NCI-H2227 (cell line): ENCODE data around the gene DIAPH2.

Experiments used
- DNase-seq: peaks from one replicate; lab custom pipeline; 2025; ENCODE audit not compliant: unreplicated experiment; lab: John Stamatoyannopoulos, UW

The DIAPH2 gene

GRCh38 chrX:97158269-97158668 lies 473.6 kb downstream of the DIAPH2 start:
- no peak for DNase-seq

- DNase-seq = no peak
Measured at GRCh38 chrX:97159916-97160800, 475.5 kb downstream of the DIAPH2 start.

- no peak for DNase-seq
Measured at GRCh38 chrX:97167333-97167732, 482.7 kb downstream of the DIAPH2 start.

GRCh38 chrX:97168646-97169045 lies 484.0 kb downstream of the DIAPH2 start:
- no peak for DNase-seq

GRCh38 chrX:97175147-97175546 lies 490.5 kb downstream of the DIAPH2 start:
- no peak for DNase-seq

GRCh38 chrX:97189668-97190067 lies 505.0 kb downstream of the DIAPH2 start:
- no peak for DNase-seq

GRCh38 chrX:97199501-97199900 lies 514.9 kb downstream of the DIAPH2 start:
- no peak for DNase-seq

GRCh38 chrX:97200454-97200853 lies 515.8 kb downstream of the DIAPH2 start:
- DNase-seq = no peak

GRCh38 chrX:97210501-97210900 lies 525.9 kb downstream of the DIAPH2 start:
- DNase-seq = no peak

- no peak for DNase-seq
Measured at GRCh38 chrX:97211070-97211469, 526.4 kb downstream of the DIAPH2 start.

GRCh38 chrX:97215186-97215585 lies 530.5 kb downstream of the DIAPH2 start:
- no peak for DNase-seq

GRCh38 chrX:97224148-97224547 lies 539.5 kb downstream of the DIAPH2 start:
- no peak for DNase-seq

GRCh38 chrX:97229318-97229717 lies 544.7 kb downstream of the DIAPH2 start:
- no peak for DNase-seq

- no peak for DNase-seq
Measured at GRCh38 chrX:97230948-97231347, 546.3 kb downstream of the DIAPH2 start.

GRCh38 chrX:97234471-97235081 lies 549.9 kb downstream of the DIAPH2 start:
- no peak for DNase-seq

- DNase-seq = no peak
Measured at GRCh38 chrX:97238632-97239031, 554.0 kb downstream of the DIAPH2 start.

- no peak for DNase-seq
Measured at GRCh38 chrX:97252111-97252510, 567.5 kb downstream of the DIAPH2 start.

- no peak for DNase-seq
Measured at GRCh38 chrX:97260679-97261078, 576.0 kb downstream of the DIAPH2 start.

GRCh38 chrX:97266406-97267121 lies 581.9 kb downstream of the DIAPH2 start:
- DNase-seq = no peak

GRCh38 chrX:97267396-97268181 lies 582.9 kb downstream of the DIAPH2 start:
- no peak for DNase-seq

GRCh38 chrX:97268182-97268680 lies 583.6 kb downstream of the DIAPH2 start:
- no peak for DNase-seq
